Hepatocyte (in vitro differentiated cells): ENCODE data around the gene CYP2F1. TPM values are rescaled to one million over a fixed set of nuclear protein-coding genes. Genes with fewer than 3 reads are reported as not detected.
A peak's percentile ranks its signal among the peaks of the same experiment; 100 is the strongest.

ENCODE experiments used
- DNase-seq: peaks from one replicate; pipeline ENCODE4 v3.0.0-alpha.2; 2016; ENCODE audit warnings: low spot score
- H2AFZ ChIP-seq: fragments of 200-600 bp; sonication (generic); 2 replicates; pipeline ENCODE4 v1.6.0; 2016; ENCODE audit warnings: antibody characterized with exemption, mild to moderate bottlenecking
- H3K27ac ChIP-seq: fragments of 200-600 bp; sonication (generic); 2 replicates; pipeline ENCODE4 v1.5.1; 2016; ENCODE audit warnings: mild to moderate bottlenecking
- H3K27me3 ChIP-seq: fragments of 200-600 bp; sonication (generic); 2 replicates; pipeline ENCODE4 v1.6.1; 2016
- H3K36me3 ChIP-seq: fragments of 200-600 bp; sonication (generic); replicated peaks from 2 replicates; pipeline ENCODE4 v1.5.1; 2016; ENCODE audit warnings: low read depth; ENCODE audit not compliant: insufficient read depth
- H3K4me1 ChIP-seq: fragments of 200-600 bp; sonication (generic); 2 replicates; pipeline ENCODE4 v1.5.1; 2016; ENCODE audit warnings: mild to moderate bottlenecking, moderate library complexity; ENCODE audit not compliant: insufficient read depth
- H3K4me2 ChIP-seq: fragments of 200-600 bp; sonication (generic); 2 replicates; pipeline ENCODE4 v1.6.0; 2016
- H3K4me3 ChIP-seq: fragments of 200-600 bp; sonication (generic); 2 replicates; pipeline ENCODE4 v1.5.1; 2016; ENCODE audit warnings: mild to moderate bottlenecking
- H3K79me2 ChIP-seq: fragments of 200-600 bp; sonication (generic); 2 replicates; pipeline ENCODE4 v1.6.0; 2017; ENCODE audit warnings: mild to moderate bottlenecking
- H3K9me2 ChIP-seq: fragments of 200-600 bp; sonication (generic); replicated peaks from 2 replicates; pipeline ENCODE4 v1.6.0; 2017; ENCODE audit warnings: mild to moderate bottlenecking; ENCODE audit not compliant: insufficient read depth
- H3K9me3 ChIP-seq: fragments of 200-600 bp; sonication (generic); 2 replicates; pipeline ENCODE4 v1.5.1; 2016; ENCODE audit warnings: low read depth, mild to moderate bottlenecking
- H4K20me1 ChIP-seq: fragments of 200-600 bp; sonication (generic); 2 replicates; pipeline ENCODE4 v1.6.0; 2016; ENCODE audit warnings: mild to moderate bottlenecking; ENCODE audit not compliant: insufficient read depth, poor library complexity, severe bottlenecking
- CTCF ChIP-seq: fragments of 200-600 bp; sonication (generic); IDR thresholded peaks from 2 replicates; pipeline ENCODE4 v1.5.1; 2016; ENCODE audit warnings: antibody characterized with exemption, mild to moderate bottlenecking; ENCODE audit not compliant: poor library complexity
- EZH2 ChIP-seq: fragments of 200-600 bp; sonication (generic); IDR thresholded peaks from 2 replicates; pipeline ENCODE4 v1.6.1; 2016; ENCODE audit warnings: antibody characterized with exemption, mild to moderate bottlenecking, borderline replicate concordance
- EZH2phosphoT487 ChIP-seq: fragments of 200-600 bp; sonication (generic); IDR thresholded peaks from one replicate; pipeline ENCODE4 v1.6.1; 2018; ENCODE audit warnings: antibody characterized with exemption, mild to moderate bottlenecking, low read depth, moderate library complexity; ENCODE audit not compliant: unreplicated experiment, severe bottlenecking
- WGBS: methylation state at CpG from one replicate; pipeline ENCODE4 v1.1.6; 2016; ENCODE audit warnings: low lambda C conversion rate; ENCODE audit errors: missing lambda C conversion rate; 5-methylcytosine and 5-hydroxymethylcytosine counted together
- polyA plus RNA-seq: library from polyadenylated mRNA; unstranded; fragments of >200 nt; fragmentation: Nextera tagmentation; extraction: Ambion mirVana; gene quantifications from 2 replicates; pipeline ENCODE4 v1.2.1, GENCODE V29; 2016
- total RNA-seq: library from RNA; depleted of rRNA; stranded (reverse); fragments of >200 nt; gene quantifications from 2 replicates; pipeline ENCODE4 v1.2.3, GENCODE V29; 2014

CYP2F1 gene
- total and polyA plus RNA-seq, 2 experiments from 2014 or later, result not detected

- no peaks in the 10 kb centered on the region for H3K27me3 ChIP-seq
- no peaks in the 10 kb centered on the region for H3K36me3 ChIP-seq
- H3K9me3 ChIP-seq, result no peaks in the 10 kb centered on the region
- WGBS, result 16% methylated on average over 14 of the region's 14 CpGs
- H3K4me1 ChIP-seq, result peaks cover 17% of the 10 kb centered on the region
- TF ChIP-seq CTCF (no peak), EZH2phosphoT487 (no peak), EZH2 (no peak)
- peak overlapping the region; percentile 92 for H3K27ac ChIP-seq
- H4K20me1 ChIP-seq, result no peaks in the 10 kb centered on the region
- peaks cover 16% of the 10 kb centered on the region for H3K79me2 ChIP-seq
- no peaks in the 10 kb centered on the region for H3K9me2 ChIP-seq
- H3K4me3 ChIP-seq, result no peak overlapping the region
- peak overlapping the region; percentile 68 for H3K4me2 ChIP-seq
- DNase-seq, result peak; percentile 95
- peak overlapping the region; percentile 45 for H2AFZ ChIP-seq
These were observed 61.9 kb downstream of the CYP2F1 start for GRCh38 chr19:41175801-41176777.

Other genes starting within 250 kb of the CYP2F1 start
- gene CYP2A7, start 232.2 kb upstream of the CYP2F1 start, total RNA-seq, result not detected in 2 replicates
- gene CYP2A7, start 232.2 kb upstream of the CYP2F1 start, polyA plus RNA-seq, result not detected in 2 replicates
- gene CYP2B6, start 123.2 kb upstream of the CYP2F1 start, total RNA-seq, result 1.2 and 1.7 TPM in 2 replicates
- gene CYP2B6, start 123.2 kb upstream of the CYP2F1 start, polyA plus RNA-seq, result 0.88 and 1.0 TPM in 2 replicates
- not detected in 2 replicates for gene CYP2A13, start 26.0 kb upstream of the CYP2F1 start, total RNA-seq
- 0.23 TPM in 1 of 2 replicates, not detected in the other for gene CYP2A13, start 26.0 kb upstream of the CYP2F1 start, polyA plus RNA-seq
- gene CYP2S1, start 78.8 kb downstream of the CYP2F1 start, total RNA-seq, result 8.5 and 11.6 TPM in 2 replicates
- gene CYP2S1, start 78.8 kb downstream of the CYP2F1 start, polyA plus RNA-seq, result 23.7 and 26.0 TPM in 2 replicates
- gene AXL, start 104.8 kb downstream of the CYP2F1 start, total RNA-seq, result 35.0 and 45.9 TPM in 2 replicates
- 15.0 and 17.3 TPM in 2 replicates for gene AXL, start 104.8 kb downstream of the CYP2F1 start, polyA plus RNA-seq
- gene HNRNPUL1, start 149.9 kb downstream of the CYP2F1 start, total RNA-seq, result 92.8 and 98.5 TPM in 2 replicates
- gene HNRNPUL1, start 149.9 kb downstream of the CYP2F1 start, polyA plus RNA-seq, result 111 and 115 TPM in 2 replicates
- gene CCDC97, start 195.7 kb downstream of the CYP2F1 start, total RNA-seq, result 11.4 and 15.1 TPM in 2 replicates
- 24.4 and 32.7 TPM in 2 replicates for gene CCDC97, start 195.7 kb downstream of the CYP2F1 start, polyA plus RNA-seq
- 15.7 and 17.1 TPM in 2 replicates for gene TGFB1, start 239.5 kb downstream of the CYP2F1 start, total RNA-seq
- 122 and 152 TPM in 2 replicates for gene TGFB1, start 239.5 kb downstream of the CYP2F1 start, polyA plus RNA-seq
- 5.3 and 6.0 TPM in 2 replicates for gene B9D2, start 249.7 kb downstream of the CYP2F1 start, total RNA-seq
- gene B9D2, start 249.7 kb downstream of the CYP2F1 start, polyA plus RNA-seq, result 9.6 and 13.2 TPM in 2 replicates